HTR-8/SVneo (cell line): Measurements from ENCODE around the gene MLLT10.

ENCODE experiments used
- DNase-seq: peaks from one replicate; pipeline ENCODE4 v3.0.0; 2011; ENCODE audit warnings: low spot score, mixed read lengths; ENCODE audit not compliant: insufficient read length
- FAIRE-seq: peaks from 2 replicates; lab custom pipeline; 2011; peaks lifted over from hg19 to GRCh38; lab: Jason Lieb, UNC

The MLLT10 gene

GRCh38 chr10:21500578-21500910, 33.5 kb upstream of the MLLT10 start:
- FAIRE-seq (no peak), DNase-seq (no peak)

DNA sequence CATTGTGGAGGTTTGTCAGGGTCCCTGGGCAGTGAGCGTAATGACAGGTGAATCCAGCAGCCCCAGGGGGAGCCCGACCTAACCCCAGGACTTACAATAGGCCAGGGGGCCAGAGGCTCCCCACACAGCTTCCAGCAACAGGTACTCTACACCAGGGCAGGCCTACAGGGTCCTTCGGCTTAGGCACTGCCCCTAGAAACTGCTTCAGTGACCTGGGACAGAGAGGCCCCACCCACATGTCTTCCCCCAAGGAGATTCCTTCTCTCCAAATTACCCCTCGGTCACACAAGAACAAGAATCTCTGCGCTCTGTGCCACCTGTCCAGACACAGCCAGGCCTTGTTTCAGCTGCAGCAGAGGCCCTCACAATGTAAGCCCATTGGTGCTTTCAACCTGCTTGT, 32.9 kb upstream of the MLLT10 start:
- DNase-seq, result no peak
- FAIRE-seq, result no peak

- no peak for DNase-seq
- no peak for FAIRE-seq
Measured at GRCh38 chr10:21501731-21502347, 32.2 kb upstream of the MLLT10 start.

DNA sequence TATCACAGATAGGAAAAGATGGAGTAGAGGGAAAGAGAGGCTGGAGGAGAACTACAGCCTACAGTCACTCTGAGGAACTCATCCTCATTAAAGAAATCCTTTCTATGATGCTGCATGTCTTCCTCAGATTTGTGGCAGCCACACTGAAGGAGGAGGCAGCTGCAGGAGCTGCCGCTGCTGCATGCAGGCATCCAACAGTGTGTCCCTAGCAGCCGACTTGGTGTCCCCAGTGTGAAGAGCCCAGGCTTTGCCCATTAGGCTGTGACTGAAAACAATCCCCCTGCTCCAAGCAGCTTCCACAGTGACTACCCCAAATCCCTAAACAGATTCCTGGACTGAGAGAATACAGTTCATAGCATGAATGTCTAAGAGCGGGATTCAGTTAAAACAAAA, 31.7 kb upstream of the MLLT10 start:
- no peak for DNase-seq
- FAIRE-seq, result no peak

DNA sequence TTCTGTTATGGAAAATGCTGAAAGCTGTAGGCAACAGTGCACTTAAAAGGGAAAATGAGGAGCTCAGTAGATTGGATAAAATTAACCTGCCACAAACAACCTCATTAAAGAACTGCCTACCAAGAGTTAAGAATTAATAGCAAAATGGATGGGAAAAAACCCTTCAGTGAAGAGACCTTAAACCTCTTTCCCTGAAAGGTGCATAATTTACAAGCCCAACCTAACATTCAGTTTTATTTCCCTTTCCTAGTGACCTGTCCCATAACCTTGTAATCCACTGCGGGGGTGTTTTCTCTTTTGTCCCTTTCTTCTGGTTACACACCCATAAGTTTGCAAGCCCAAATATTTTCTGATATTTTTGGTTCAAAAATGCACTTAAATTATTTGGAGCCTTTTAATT, 30.5 kb upstream of the MLLT10 start:
- no peak for FAIRE-seq

GRCh38 chr10:21505711-21506278, 28.2 kb upstream of the MLLT10 start:
- DNase-seq, result no peak
- FAIRE-seq, result no peak

More for the DNA sequence above, 30.5 kb upstream of the MLLT10 start:
- no peak for DNase-seq

- DNase-seq (no peak), FAIRE-seq (no peak)
Measured at GRCh38 chr10:21506351-21506750, 27.7 kb upstream of the MLLT10 start.

DNA sequence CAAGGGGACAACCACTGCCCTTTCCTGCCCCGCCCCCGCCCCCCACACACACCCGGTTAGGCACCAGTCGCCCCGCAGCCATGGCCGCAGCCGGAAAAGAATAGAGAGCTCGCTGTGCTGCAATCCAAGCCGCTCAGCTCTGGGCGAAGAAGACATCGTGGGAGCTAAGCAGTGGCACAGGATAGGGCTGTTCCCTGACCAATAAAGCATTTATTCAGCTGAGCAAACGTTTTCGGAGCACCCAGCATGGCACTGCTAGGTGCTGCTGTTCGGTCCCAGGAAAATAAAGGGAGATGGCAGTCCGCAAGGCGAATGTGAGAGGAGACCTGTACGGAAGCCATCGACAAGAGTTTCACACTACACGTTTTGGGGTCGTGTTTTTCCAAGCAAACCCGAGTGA, 26.9 kb upstream of the MLLT10 start:
- DNase-seq (no peak), FAIRE-seq (no peak)

DNA sequence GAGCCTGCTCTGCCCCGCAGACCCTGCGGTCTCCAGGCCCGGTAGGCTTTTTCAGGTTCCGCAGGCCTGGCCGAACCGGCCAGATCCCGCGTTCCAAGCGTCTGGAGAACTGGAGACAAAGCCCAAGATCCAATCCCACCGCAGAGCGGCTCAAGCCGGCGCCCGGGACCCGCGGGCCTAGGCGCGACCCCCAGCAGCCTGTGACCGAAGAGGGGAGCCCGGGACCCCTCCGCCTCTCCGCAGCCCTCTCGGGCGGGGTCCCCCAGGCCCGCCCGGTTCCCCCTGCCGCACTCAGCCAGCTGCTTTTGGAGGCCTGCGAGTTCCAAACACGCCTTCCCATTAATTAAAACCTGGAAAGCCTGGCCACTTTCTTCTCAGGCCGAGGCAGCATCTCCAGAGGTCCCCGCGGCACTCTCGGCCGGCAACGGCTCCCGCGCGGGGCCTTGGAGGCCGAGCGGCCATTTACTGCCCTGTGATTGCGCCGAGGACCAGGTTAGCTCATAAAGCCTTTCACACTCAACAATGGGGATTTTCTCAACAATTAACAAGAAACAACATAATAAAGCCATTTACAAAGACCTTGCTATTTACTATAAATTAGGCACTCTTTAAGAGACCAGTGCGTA, 25.2 kb upstream of the MLLT10 start:
- DNase-seq, result no peak
- no peak for FAIRE-seq

- no peak for DNase-seq
- no peak for FAIRE-seq
Measured at GRCh38 chr10:21509341-21510240, 24.4 kb upstream of the MLLT10 start.

DNA sequence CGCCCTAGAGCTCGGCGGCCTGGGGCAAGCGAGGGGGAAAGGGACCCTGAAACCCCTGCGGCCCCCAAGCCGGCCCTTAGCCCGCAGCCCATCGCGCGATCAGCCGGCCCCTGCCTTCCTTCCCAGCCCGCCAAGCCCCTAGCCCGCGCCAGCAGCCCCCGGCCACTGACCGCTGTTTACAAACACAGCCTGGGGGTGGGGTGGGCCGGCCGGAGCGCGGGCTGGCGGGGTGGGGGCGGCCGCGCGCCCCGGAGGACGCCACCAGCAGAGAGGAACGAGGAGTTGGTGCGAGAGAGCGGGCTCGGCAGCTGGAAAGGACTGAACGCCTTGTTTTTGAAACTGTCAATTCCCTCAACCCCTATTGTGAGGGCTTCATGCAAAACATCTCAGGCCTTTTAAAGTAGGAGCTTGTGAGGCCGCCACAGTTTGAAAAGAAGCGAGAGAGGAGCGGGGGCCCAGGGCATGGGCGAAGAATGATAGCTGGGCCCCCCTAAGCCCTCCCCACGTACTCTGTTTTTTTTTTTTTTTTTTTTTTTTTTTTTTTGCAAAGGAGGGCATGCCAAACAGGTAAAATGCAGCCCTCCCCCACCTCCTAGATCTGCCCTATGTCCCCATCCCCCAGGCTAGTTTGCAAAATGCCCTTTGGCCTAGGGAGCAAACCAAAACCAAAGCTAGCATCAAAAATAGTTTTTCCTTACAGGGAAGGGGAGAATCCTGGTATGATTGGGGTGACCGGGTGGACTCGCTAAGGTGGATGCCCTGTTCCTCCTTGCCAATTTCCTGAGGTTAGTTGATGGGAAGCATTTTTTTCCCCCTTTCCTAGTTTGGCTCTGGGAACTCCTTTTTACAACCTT, 23.6 kb upstream of the MLLT10 start:
- FAIRE-seq, result no peak
- no peak for DNase-seq

DNA sequence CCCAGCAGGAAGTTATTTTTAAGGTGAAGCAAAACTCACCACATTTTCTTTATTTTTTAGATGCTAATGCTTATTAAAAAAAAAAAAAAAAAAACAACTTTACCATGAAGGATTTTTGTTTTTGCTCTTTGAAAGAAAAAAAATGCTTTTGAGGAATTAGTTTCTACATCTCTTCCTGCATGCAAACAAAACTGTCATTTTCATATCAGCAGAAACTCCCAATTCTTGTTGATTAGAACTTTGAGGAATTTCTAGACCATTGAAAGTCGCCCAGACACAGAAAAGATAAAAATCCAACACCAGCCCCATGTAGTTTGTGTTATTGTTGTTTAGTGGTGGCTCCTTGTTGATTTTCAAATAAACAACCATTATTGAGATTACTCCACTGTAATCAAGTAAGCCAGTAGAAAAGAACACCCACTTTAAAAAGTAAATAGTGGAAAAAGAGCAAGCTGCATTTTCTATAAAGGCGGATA, 22.9 kb upstream of the MLLT10 start:
- no peak for DNase-seq
- no peak for FAIRE-seq

DNA sequence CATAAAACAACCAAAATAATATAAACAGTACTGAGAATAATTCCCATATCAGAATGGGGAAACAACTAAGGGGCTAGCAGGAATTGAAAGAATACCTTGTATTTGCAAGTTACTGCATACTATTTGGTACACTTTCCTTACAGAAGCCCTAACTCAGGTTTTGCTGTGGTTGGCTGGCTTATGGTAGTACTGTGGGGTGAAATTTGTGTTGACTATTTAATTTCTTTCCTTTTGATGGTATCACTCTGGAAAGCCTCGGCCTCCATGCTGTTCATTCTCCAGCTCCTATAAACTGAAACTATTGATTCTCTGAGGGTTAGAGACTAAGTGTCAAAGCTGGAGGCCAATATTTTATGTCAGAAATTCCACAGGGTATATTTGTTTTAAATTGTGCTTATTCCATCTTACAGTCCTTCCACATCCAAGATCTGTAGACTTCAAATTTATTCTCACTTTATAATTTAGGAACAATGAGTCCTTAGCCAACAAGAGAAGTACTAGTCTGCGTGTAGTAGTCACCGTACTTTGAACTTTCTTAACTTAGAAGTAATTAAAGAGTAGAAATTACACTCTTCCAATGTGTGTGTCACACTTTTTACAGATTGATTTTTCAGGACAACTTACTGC, 22.0 kb upstream of the MLLT10 start:
- FAIRE-seq, result no peak
- no peak for DNase-seq

DNA sequence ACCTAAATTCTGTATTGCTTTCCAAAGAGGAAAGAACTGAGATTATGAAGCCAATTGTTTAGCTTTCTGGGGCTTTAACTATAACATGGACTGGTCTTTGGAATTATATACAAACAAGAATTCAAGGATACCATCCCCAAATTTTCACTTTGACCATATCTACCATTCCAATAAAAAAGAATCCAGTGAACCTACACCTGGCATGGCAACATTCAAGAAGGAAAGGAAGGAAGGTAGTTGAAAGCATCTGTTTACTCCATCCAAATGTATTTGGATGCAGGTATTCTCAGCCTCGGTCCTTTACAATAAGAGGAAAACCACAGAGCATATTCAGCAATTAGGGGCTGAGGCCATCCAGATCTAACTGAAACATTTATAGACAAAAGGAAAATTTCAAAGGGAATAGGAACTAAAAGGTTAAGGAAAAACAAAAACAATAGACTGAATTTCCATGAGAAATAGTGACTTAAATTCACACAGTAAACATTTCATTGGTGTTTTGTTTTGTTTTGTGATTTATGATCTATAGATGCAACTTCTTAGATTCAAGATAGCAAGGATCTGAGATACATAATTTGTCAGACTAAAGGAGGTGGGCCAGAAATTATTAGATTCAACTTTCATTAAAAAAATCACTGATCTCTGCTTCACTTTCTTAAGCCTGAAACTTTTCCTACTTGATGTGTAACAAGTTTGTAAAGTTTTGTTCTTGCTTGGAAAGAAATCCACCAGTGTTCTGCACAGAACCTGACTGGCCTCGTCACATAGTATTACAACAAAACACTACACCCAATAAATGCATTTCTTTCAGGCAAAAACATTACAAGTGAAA, 21.2 kb upstream of the MLLT10 start:
- DNase-seq (no peak), FAIRE-seq (no peak)

DNA sequence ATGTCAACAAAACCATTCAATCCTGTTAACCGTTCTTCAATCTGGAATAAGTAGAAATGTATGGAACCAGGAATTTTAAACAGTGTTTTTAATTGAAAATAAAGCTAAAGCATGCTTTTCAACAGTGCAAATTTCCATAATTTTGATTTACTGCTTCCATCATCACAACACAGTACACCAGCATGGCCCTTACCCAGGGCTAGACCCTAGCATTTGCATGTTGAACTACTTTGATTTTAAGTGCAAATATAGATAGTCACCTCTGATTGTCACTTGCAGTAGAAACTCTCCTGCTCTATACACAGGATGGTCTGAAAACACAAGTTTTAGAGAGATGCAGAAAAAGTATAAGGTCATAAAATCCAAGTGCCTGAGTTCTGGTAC, 20.6 kb upstream of the MLLT10 start:
- no peak for FAIRE-seq
- no peak for DNase-seq

DNA sequence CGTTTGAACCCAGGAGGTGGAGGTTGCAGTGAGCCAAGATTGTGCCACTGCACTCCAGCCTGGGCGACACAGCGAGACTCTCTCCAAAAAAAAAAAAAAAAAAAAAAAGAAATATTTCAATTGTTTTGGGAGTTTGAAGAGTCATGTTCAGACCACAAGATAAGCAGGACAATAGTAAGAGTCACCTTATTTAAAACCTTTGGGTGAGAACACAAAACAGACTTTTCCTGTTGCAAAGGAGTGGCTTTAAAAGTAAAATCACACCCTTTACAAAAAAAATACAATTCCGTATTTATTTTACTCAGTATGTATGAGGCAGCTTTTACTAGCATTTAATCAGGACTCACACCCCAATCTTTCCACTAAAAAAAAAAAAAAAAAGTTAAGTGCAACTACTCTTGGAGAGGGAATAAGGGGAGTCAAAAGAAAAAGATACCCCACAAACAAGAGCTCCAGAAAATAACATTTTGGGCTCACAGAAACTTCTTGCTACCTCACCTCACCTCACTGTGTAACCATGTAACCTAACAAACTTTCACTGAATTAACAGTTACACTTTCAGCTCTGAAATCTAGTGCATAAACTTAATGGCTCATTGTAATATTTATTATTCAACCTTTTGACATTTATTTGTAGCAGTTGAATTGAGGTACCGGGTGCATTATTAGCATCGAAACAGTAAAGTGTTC, 19.8 kb upstream of the MLLT10 start:
- FAIRE-seq, result no peak
- no peak for DNase-seq

GRCh38 chr10:21514818-21515351, 19.1 kb upstream of the MLLT10 start:
- FAIRE-seq (no peak), DNase-seq (no peak)
